CD4-positive, alpha-beta T cell treated with Interleukin-4 for 1 hour (primary cell): ENCODE measurements around the gene CYTH3.
"Not testable (repeated sequence)": the region's sequence is repeated elsewhere in the genome, so short reads cannot be mapped to it uniquely, and the experiment has no call there.

Experiments
- DNase-seq, 2 donors: peaks; one replicate each; pipeline ENCODE4 v3.0.0-alpha.2; 2020 to 2022

CYTH3 gene

GRCh38 chr7:6227294-6227846 lies 45.1 kb downstream of the CYTH3 start:
- no peak for DNase-seq

DNA sequence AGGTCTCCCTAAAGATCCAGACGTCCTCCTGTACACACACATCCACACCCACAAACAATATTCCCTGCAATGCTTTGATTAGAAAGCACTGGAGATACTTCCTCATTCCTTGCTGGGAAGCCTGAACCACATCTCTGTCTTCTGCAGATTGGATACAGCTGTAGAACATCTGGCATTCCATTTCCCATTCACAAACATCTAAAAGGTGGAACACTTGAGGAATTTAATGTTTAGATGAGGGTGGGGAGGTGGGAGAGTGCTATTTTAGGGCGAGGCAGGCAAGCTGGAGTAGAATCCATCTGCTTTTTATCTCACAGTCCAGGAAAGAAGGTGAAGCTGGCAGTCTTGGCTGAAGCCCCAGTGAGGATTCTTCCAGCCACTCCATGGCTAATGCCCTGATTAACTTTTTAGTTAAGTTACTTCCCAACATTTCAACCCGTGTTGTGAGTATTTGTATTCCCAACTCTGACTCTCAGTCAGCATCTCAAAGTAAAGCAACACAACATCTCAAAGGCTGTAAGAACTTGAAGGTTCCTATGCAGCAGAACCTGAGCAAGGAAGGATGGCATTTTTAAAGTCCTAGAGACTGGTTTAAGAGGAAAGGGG lies 46.1 kb downstream of the CYTH3 start:
- DNase-seq: no peak

DNA sequence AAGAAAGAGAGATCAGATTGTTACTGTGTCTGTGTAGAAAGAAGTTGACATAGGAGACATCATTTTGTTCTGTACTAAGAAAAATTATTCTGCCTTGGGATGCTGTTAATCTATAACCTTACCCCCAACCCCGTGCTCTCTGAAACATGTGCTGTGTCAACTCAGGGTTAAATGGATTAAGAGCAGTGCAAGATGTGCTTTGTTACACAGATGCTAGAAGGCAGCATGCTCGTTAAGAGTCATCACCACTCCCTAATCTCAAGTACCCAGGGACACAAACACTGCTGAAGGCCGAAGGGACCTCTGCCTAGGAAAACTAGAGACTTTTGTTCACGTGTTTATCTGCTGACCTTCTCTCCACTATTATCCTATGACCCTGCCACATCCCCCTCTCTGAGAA lies 49.0 kb downstream of the CYTH3 start:
- not testable (repeated sequence) for DNase-seq

DNA sequence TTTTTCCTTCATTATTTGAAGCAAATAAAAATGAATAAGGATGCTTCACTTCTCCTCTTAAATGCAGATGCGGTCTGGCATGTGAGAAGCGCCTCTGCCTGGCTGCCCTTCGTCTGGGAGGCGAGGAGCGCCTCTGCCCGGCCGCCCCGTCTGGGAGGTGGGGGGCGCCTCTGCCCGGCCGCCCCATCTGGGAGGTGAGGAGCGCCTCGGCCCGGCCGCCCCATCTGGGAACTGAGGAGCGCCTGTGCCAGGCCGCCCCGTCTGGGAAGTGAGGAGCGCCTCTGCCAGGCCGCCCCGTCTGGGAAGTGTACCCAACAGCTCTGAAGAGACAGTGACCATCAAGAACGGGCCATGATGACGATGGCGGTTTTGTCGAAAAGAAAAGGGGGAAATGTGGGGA lies 49.4 kb downstream of the CYTH3 start:
- DNase-seq: not testable (repeated sequence)

GRCh38 chr7:6221340-6222319 lies 50.8 kb downstream of the CYTH3 start:
- peak; percentile 48 to 56 for DNase-seq

DNA sequence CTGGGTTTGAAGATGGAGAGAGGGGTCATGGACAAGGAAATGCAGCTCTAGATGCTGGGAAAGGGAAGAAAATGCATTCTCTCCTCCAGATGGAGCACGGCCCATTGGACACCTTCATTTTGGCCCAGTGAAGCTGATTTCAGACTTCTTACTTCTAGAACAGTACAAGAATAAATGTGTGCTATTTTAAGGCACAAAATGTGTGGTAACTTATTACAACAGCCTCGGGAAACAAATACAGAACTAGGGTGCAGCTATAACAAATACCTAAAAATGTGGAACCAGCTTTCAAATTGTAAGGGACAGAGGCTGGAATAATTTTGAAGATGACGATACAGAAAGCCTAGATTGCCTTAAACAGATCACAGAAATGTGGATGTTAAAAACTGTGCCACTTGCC lies 54.1 kb downstream of the CYTH3 start:
- DNase-seq: no peak

DNA sequence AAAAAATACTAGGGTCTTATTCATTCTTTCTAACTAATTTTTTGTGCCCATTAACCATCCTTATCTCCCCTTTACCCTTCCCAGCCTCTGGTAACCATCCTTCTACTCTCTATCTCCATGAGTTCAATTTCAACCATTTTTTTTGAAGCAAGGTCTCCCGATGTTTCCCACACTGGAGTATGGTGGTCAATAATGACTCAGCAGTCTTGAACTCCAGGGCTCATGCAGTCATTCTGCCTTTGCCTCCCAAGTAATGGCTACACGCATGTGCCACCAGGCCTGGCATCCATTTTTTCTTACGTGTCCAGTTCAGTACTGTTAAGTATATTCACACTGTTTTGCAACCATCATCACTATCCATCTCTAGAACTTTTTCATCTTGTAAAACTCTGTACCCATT lies 60.4 kb downstream of the CYTH3 start:
- DNase-seq: no peak

DNA sequence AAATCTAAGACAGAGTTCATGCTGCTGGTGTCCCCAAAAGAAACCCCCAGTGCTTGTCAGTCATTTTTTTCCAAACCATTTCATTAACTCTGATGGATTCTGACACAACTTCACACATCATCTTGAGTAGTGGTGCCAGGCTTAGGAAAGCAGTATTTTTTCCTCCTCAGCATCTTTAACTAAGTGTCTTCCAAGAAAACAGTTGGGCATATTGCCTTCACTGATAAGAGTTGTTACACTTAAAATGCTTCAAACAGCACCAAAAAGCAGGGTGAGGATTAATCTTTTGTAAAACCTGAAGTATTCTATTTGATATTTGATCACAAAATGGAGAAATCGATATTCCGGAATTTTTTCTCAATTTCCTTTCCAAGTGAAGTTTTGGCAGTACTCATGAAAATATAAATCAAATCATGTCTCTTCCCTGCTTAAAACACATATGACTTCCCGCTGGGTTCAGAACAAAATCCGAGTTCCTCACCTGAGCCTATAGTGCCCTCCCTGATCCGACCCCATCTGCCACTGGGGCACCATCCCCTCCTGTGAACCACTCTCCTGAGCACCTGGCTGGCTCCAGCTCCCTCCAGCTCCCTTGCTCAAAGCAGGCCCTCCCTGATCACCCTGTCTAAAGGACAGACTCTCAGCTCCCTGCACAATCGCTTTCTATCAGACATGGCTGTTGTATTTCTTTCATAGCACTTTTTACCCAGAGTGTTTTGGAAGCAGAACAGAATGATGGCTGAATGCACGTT lies 61.6 kb downstream of the CYTH3 start:
- DNase-seq: no peak

- no peak for DNase-seq
Observed at GRCh38 chr7:6209340-6209739, 63.1 kb downstream of the CYTH3 start.

- no peak for DNase-seq
Observed at GRCh38 chr7:6208573-6209328, 63.7 kb downstream of the CYTH3 start.

GRCh38 chr7:6205971-6206660 lies 66.3 kb downstream of the CYTH3 start:
- DNase-seq: no peak

DNA sequence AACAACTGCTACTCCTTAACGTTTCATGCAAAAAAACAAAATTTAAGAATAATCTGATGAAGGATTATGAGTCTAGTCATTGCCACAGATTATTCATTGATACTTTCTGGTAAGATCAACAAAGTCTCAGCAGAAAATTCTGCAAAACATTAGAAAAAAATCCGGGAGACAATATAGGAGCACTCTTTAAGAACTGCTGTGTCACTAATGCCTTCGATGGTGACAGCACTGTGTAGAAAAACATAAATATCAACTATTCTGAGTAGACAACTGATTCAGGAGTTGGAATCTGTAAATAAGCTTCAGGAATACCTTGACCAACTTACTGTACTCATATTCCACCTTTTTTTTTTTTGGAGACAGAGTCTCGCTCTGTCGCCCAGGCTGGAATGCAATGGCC lies 69.0 kb downstream of the CYTH3 start:
- DNase-seq: no peak

DNA sequence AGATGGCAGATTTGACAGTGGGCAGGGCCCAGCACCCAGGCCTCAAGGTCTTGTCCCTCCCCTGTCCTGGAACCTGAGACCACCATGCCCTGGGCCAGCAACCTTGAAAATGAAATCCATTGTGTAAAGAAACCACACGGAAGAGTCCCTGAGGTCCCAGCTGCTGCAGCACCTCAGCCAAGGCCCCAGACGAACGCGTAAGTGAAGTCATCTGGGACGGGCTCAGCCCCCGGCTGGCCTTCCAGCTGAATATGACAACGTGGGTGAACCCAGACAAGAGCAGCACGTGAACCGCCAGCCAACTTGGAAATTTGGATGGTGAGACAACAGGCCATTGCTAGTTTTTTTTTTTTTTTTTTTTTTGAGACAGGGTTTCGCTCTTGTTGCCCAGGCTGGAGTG lies 70.3 kb downstream of the CYTH3 start:
- no peak for DNase-seq

- DNase-seq: no peak
Observed at GRCh38 chr7:6200971-6201370, 71.5 kb downstream of the CYTH3 start.

DNA sequence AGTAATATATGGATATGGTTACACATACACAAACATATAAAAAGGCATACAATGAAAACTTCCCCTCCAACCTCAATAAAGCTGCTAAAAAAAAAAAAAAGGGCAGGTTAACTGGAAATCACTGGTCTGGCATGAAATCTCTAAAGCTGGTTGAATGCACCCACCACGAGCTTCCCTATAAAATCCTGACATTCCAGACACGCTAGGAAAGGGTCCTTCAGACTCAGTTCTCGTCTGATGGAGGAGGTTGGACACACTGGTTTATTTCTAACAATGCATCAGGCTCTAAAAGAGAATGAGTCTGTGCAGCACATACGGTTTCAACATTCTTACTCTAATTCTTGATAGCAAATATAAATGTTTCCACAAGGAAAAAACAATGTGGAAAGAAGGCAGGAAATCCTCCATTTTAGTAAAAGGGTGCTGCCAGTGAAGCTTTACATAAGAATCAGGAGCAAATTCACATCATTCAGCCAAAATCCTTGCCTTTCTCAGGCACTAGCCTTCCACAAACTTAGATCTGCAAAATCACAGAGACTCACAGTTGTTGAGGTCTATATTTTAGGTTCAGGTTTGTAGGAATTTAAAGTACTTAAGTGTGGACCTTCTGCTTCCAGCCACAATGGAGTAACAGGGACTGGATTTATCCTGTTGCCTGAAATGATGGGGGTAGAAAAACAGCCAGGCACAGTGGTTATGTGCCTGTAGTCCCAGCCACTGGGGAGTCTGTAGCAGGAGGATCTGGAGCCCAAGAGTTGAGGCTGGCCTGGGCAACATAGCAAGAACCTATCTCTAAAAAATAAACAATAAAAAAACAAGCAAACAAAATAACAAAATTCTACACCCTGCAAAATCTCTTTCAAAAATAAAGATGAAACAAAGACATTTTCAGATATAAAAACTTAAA lies 73.5 kb downstream of the CYTH3 start:
- DNase-seq: no peak

- no peak for DNase-seq
Observed at GRCh38 chr7:6197801-6198551, 74.4 kb downstream of the CYTH3 start.

- DNase-seq: no peak
Observed at GRCh38 chr7:6193709-6194108, 78.7 kb downstream of the CYTH3 start.

DNA sequence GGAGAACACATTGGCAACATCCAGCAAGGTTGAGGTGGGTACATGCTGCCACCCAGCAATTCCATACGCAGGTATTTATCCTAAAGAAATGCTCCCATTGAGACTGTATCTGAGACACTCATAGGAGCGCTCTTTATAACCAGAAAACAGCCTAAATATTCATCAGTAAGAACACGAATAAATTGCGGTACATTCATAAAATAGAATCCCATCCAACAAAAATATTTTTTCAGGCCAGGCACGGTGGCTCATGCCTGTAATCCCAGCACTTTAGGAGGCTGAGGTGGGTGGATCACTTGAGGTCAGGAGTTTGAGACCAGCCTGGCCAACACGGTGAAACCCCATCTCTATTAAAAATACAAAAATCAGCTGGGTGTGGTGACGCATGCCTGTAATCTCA lies 81.9 kb downstream of the CYTH3 start:
- DNase-seq: not testable (repeated sequence)

- DNase-seq: no peak
Observed at GRCh38 chr7:6188389-6188788, 84.0 kb downstream of the CYTH3 start.

- DNase-seq: no peak
Observed at GRCh38 chr7:6186577-6186976, 85.8 kb downstream of the CYTH3 start.
